RCC 7860 (cell line): ENCODE results near the gene NOS3.

Source experiments
- DNase-seq: peaks from one replicate; pipeline ENCODE4 v3.0.0-alpha.2; 2015; ENCODE audit warnings: low spot score
- FAIRE-seq: peaks from 2 replicates; lab custom pipeline; 2012; peaks lifted over from hg19 to GRCh38; lab: Jason Lieb, UNC

NOS3 gene

DNA sequence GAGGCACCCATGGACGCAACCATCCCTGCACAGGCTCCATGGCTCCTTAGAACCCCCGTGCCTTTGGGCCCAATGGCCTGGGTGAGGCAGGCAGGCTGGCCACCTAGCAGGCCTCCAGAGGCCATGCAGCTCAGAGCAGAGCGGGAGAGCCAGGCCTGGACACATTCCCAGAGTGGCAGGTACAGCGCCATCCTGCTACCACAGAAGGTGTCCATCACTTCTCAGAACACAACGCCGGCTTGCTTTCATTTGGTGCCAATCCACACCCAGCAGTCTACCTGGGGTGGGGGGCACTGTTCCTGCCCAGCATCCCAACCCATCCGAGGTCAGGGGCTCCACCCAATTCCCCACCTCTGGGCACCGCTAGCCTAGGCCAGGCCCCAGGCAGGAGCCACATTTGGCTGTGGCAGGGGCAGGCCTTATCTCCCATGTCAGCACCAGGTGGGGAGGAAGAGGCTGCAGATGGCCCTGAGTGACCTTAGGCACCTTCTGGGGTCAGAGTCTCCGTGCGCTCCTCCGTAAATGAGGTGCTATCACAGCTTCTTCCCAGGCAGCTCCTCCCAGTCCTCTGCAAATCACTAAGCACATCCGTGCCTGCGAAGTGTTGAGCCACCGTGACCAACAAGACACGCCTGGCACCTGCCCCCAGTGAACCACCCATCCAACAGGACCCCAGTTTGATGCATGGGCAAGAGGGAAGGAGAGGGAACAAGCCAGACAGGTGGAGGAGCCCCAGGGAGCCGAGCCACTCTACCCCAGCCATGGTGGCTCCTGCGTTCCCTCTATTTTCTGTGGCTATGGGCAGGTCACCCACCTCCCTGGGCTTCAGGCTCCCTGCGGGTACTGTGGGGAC, 26.9 kb upstream of the NOS3 start:
- DNase-seq (no peak), FAIRE-seq (no peak)

DNA sequence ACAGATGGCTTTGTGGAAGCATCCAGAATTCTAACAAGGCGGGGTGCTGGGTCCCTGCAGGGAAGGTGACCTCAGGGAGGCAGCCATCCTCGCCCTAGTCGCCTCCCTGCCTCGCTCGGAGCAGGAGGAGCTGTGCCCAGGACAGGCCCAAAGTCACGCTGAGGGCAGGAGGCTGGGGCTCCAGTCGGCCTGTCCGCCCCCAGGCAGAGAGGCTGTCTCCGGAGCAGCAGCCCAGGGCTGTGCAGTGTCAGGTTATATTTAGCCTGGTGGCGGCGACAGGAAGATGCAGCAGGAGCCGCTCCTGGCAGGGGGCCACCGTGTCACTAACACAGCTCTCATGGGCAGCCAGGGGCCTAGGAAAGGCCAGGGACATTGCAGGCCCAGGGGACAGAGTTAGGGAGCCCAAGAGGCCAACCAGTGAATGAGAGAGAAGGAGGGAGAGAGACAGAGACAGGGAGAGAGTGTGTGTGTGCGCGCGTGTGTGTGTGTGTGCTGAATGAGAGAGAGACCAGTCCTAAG, 26.2 kb upstream of the NOS3 start:
- FAIRE-seq: no peak
- no peak for DNase-seq

DNA sequence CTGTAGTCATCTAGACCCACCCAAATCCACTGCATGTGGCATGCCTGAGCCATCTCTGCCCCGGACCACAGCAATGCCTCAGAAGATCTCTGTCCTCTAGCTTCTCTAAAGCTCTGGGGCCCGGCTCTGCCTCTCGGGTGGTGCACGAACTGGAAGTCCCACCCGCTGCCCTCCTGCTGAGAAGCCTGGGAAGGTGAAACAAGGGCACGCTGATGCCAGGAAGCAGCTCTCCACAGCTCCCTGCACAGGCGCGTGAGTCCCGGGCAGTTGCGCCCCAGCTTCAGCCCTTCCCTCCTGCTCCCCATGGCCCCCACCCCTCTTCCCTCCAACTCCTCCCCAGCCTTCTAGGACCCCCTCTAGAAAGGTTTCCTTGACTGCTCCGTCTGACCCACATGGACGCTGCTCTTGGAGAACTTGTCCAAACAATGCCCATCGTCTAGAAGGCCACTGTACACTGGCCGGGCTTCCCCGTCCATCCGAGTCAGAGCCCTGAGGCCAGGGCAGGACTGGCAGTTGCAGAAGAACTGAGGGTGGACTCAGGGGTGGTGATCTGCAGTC, 25.5 kb upstream of the NOS3 start:
- DNase-seq (no peak), FAIRE-seq (no peak)

DNA sequence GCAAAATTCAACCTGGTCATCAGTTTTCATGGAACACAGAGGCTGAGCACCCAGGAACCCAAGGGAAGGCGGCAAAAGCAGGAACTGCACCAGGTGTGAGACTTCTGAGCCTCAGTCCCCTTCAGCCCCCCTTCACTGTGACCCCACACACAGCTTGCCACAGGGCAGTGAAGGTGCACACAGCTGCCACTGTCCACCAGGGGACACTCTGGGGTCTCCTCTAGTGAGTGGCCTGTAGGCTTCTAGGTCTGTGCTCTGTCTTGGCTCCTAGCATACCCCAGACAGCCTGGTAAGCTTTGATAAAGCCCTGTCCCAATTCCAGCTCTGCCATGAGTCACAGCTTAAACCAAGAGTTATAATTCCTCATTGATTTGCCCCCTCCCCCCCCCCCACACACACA, 24.8 kb upstream of the NOS3 start:
- DNase-seq (no peak), FAIRE-seq (no peak)

DNA sequence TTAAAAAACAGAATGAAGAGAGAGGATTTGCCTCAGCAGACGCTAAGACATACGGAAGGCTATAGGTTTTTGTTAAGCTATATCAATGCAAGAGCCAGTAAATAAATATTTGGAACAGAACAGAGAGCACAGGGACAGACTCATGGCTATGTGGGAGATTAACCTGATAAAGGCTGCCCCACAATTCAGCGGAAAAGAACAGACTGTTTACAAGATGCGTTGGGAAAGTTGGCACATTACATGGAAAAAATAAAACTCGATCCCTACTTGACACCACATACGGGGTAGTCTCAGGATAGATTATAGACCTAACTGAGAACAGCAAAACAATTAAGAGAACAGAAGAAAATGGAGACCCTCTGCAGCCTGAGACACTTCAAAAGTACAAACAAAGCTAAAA, 23.5 kb upstream of the NOS3 start:
- FAIRE-seq (no peak), DNase-seq (no peak)

DNA sequence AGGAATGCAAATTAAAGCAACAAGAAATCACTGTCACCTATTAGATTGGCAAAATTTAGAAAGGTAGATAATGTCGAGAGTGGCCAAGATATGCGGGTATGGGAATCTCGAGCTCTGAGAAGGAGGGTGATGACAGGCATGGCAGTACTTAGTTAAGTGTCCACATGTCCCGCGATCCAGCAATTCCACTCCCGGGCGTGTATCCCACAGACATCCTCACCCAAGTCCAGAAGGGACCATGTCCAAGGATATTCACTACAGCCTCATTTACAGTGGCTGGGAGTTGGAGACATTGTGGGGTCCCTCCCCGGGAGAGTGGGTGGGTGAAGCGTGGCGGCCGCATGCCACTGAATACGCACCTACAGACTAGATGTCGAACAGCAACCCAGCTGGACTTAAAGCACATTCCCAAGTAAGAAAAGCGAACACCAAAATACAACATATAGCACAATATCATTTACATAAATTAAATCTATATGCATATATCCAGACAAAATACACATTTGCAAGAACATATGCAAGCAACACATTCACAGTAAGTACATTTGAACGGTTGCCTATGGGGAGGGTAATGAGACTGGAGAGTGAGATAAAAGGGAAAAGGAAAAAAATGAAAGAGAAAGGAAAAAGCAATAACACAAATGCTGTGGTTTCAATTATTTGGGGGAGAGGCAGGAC, 22.6 kb upstream of the NOS3 start:
- DNase-seq (no peak), FAIRE-seq (no peak)

DNA sequence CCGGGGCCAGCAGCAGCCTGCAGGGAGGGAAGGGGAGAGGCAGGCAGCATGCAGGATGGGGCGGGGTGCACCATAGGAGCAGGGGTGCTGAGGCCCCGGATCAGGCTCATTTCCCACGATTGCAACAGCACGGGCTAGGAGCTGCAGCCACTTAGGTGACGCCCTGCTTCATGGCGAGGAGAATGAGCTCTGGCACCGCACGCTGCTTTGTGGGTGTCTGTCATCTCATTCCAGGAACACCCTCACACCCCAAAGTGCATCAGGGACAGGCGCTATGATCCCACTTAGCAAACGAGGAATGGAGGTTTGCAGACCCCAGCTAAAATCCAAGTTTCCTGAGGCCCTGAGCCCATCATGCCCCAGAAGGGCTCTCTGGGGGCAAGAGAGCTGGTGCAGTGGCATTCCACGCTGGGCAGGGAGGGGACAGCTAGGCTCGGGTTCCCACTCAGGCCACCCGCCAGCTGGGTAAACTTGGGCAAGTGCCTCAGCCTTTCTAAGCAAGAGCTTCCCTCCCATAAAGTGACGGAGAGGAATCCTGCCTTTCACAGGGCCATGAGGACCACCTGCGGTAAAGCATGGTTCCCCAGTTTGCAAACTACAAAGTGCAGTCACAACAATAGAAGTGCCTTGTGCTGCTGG, 22.0 kb upstream of the NOS3 start:
- DNase-seq: no peak
- FAIRE-seq: no peak

DNA sequence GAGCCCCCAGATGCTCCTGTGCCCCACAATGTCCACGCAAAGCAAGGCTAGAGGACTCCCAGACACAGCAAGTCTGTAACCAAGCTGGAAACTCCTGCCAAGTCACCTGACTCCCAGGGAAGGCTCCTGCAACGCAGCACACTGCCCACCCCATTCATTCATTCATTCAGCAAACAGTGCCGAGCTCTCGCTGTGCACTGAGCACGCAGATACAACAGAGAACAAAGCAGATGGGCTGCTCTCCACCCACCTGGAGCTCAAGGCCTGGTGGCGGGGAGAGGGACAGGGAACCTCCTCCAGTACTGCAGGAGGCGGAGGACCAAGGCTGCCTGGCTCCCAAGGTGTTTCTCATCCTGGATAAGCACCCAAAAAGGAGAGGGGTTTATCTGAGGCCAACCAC, 21.3 kb upstream of the NOS3 start:
- DNase-seq: no peak
- no peak for FAIRE-seq

DNA sequence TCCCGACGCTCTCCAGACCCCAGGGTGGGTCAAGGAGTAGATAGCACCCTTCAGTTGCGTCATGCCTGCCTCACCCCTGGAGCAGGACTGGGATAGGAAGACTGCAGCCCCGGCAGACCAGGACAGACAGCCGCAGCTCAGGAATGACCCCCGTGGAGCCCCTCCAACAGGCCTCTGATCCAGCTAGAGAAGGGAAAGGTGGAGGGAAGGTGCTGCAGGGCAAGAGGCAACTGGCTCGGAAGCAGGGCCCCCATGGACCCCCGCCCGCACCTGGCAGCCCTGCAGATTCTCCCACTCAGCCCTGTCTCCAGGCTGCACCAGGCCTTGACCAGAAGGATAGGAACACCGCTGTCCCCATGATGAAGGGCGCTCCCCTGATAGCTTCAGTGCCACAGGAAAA, 20.4 kb upstream of the NOS3 start:
- DNase-seq: no peak
- FAIRE-seq: no peak

DNA sequence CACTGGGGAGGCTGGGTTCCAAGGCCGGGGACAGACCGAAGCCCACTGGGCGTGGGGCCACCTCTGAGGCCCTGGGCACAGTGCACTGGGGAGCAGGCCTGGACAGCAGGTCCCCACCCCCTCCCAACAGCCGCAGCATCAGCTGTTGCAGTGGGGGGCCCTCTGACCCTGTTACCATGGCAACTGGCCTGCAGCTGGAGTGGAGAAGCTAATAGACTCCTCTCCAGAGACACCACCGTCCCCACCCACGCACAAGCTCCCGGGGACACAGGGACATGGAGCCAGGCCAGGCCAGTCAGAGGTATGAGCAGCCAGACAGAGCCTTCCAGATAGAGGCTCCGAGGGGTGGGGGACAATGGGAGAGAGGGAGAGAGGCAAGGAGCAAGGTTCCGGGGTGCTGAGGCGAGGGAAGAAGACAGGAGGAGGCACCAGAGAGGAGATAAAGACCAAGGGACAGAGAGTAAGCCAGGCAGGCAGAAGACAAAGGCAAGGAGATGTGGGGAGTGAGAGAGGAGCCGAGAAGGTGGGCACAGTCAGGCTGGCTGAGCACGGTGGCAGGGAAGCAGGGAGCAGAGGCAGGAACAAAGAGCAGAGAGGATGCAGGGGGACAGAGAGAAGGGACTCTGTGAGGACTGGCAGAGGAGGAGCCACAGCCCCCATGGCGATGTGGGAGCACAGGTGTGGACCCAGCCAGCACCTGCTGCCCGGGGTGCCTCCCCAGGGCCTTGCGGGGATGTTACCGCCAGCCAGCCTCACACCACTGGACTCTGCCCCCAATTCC, 19.4 kb upstream of the NOS3 start:
- no peak for DNase-seq
- FAIRE-seq: no peak

DNA sequence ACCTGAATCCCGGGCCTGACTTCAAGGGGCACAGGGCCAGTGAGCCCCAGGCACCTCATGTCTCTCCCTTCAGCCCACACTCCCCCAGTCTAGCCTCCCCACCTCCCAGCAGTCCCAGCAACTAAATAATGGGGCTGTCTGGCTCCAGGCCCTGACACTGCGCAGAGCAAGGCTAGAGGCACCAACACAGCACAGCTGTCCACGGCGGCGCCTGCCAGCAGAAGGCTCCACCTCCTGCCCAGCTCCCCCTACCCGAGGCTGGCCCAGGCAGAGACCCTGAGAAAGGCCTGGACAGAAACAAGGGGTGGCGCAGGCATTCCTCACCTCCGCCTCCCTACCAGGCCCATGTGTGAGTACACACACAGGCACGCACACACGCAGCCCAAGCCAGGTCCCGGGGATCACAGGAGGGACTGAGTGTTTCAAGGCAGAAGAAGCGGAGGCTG, 18.8 kb upstream of the NOS3 start:
- no peak for FAIRE-seq
- no peak for DNase-seq

DNA sequence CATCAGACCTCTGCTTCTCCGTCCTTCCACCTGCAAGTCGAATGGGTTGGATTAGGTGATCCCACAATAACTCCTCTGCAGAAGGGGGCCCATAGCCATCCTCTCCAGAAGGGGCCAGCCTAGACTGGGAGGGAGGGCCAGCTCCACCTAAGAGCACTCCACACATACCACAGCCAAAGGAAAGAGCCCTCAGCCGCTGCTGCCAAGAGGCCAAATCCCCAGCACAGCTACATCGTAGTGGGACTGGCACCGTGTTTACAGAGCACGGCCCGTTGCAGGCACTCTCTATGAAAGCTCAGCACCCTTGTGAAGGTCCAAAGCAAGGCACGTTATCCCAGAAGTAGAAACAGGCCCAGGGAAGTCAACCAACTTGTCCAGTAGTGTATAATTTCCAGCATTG, 18.1 kb upstream of the NOS3 start:
- FAIRE-seq: no peak
- no peak for DNase-seq

DNA sequence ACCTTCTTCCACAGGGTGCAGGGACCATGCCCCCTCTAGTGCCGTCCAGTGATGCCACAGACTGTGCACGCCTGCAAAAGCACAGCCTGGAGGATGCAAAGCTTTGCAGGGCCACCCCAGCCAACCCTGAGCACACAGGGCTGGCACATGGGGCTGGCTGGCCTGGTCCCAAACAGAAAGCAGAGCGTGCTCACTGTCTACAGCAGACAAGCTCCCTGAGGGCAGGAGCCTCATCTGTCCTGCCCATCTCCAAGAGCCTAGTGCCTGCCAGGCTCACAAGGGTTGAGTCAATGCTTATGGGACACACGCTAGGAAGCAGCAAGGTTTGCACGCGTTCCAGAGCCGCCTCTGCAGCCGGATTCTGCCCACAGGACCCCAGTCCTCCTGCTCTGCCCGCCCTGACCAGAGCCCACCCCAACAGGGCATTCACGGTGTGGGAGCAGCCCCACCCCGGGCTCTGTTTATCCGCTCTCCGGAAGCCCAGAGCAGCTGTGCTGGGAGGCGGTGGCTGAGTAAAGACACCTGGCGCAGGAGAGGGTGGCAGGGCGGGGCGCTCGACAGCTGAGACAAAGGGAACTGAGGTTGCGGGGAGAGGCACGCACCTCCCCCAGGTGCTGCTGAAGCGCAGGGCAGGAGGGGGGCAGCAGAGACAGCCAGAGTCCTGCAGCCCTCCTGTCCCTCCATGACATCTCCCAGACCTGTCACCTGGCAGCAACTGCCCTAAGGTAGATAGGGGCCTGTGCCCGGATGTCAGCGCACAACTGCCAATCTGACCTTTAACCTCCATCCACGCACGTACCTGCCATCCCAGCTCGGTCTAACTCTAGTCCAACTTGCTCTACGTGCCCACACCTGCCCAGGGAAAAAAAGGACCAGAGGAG, 17.0 kb upstream of the NOS3 start:
- FAIRE-seq: no peak
- no peak for DNase-seq

DNA sequence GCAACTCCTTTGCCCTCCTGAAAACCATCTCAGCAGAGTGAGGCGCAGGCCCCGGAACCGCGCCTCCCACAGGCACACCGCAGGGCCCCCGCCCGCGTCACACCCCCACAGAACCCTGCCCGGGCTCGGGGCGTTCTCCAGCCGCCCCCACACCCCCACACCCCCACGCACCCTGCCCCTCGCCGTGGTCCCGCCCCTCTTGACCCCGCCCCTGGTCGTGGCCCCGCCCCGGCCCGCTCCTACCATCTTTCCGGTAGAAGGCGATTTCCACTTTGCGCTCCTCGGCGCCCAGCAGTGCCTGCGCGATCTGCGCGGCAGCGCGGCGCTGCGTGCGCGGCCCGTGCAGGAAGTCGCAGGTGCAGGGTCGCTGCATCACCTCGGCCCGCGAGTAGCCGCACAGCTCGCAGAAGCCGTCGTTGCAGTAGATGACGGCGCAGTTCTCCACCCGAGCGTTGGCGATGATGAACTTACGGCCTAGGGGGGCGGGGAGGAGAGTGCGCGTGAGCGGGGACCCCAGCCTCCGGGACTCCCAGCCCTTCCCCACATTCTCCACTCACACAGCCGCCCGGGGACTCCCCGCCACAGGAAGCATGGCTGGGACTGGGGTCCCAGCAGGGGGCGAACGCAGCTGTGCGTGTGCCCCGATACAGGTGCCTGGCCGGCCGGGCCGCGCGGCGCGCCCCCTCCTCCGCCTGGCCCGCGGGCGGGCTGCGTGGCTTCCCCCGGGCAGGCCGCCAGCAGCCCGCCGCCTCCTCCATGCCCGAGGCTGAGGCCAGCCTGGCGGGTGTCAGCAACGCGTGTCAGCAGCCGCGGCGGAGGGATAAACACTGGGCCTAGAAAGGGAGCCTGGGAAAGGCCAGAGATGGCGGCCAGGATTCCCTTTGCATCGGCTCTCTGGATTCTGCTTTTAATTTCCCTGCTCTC, 16.1 kb upstream of the NOS3 start:
- FAIRE-seq (no peak), DNase-seq (no peak)

DNA sequence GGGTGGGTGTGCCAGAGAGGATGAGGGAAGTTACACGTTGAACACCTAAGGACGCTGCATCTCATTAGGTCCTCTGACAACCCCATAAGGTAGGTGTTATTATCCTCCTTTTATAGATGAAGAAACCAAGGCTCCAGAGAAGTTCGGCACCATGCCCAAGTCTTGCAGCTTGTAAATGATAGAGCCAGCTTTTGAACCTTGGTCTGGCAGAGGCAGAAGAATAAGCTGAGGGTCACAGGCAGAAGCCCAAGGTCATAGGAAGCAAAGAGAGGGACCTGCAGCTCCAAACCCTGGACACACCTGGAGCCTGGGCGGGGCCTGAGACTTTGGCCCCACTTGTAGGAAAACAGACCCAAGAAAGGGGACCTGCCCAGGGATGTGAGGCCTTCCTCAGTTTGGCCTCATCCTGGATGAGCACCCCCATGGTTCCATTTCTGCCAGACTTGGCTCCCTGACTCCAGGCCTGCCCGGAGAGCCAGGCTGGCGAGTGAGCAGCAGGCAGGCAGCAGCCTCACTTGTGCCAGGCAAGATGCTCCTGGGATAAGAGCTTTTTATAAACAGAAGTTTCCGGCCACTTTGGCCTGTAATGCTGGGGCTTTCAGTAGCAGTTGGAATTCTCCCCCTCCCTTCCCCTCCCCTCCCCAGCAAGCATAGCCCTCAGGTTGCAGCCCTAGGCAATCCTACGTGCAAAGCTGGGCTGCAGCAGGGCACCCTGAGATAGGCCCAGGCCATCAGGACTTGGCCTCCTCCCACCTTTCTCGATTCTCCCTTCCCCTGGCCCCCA, 15.1 kb upstream of the NOS3 start:
- FAIRE-seq (no peak), DNase-seq (no peak)

DNA sequence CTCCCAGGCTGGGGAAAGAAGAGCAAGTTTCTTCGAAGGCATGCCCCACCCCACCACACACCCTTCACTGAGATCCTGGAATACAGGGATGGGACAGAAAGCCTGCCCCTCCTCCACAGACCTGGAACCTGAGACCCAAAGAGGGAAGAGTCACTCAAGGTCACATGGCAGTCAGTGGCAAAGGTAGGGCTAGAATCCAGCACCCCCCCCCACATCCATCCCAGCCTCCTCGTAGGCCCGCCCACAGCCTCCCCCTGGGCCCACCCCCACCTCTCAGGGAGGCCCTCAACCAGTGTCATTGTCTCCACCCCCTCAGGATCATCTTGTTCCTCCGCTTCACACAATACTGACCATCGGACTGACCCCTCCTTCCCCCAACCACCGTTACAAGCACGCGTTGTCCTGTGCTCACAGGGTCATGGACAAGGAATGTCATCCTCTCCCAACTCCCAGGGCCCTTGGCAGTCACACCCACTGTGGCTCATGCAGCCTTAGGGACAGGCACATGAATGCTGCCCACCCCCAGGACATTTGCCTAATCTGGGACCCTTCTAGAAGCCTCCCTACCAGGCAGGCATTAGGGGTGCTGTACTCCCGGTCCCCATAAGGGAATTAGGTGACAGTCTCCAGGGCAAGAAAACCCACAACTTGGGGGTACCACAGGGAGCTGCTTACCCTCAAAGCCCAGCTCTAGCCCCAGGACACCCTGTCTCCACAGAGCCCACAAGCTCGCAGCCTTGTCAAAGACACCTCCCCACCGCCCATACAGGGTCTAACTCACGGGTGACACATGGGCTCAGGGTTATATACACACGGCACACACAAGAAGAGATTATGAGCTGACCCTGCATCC, 14.1 kb upstream of the NOS3 start:
- DNase-seq (no peak), FAIRE-seq (no peak)
